Erythroblast (primary cell): ENCODE measurements around the gene CEP20.

Experiments
- GATA1 ChIP-seq: IDR thresholded peaks from 2 replicates; pipeline ENCODE4 v1.6.1; 2011; ENCODE audit warnings: low read depth, mild to moderate bottlenecking, control low read depth, low read length, moderate library complexity
- POLR2A ChIP-seq: IDR thresholded peaks from 2 replicates; pipeline ENCODE4 v1.6.1; 2011; ENCODE audit warnings: mild to moderate bottlenecking, low read length

GRCh38 chr16:15861996-15862395 is 26.4 kb downstream of the CEP20 start:
- TF ChIP-seq POLR2A = no peak
- TF ChIP-seq GATA1 = no peak
